NOMO-1 treated with dmso at 0.1 percent for 144 hours (cell line): ENCODE measurements around the gene RAB11B.
"Not testable (repeated sequence)": the region's sequence is repeated elsewhere in the genome, so short reads cannot be mapped to it uniquely, and the experiment has no call there.

Experiments used
- DNase-seq: peaks from one replicate; lab custom pipeline; 2025; ENCODE audit not compliant: unreplicated experiment; lab: John Stamatoyannopoulos, UW

The RAB11B gene

DNA sequence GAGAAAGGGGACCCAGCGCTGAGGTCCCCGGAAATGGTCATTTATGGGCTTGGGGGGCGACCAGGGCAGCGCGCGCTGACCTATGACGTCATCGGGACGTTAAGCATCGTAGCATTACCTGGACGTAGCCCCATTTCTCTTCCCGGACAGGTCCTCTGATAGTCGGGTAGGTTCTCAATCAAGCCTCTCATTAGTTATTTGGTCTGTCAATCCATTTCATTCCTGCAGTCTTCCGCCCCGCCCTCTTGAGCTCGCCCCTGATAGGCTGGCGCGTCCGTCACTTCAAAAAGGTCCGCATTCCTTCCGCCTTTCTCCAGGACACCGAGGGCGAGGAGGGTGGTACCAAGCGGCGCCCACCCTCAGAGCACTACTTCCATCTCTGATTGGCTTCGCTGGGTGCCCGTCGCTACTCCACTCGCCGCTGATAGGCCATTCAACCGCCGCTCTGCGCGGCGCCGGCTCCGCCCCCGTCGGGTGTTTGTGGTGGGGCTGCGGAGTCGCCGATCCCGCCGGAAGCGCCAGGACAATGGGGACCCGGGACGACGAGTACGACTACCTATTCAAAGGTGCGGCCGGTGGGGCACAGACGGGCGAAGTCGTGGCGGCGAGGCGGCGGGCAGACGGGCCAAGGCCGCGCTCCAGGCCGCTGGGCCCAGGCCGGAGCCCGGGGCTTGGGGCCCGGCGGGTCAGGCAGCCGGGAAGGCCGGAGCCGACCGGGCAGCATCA is at the start of gene RAB11B:
Gene RAB11B (plus strand): TSS at position 470 of the 726 bp plus-strand sequence. CDS start 57 bp downstream, at position 527.
- peak; percentile 99 for DNase-seq

DNA sequence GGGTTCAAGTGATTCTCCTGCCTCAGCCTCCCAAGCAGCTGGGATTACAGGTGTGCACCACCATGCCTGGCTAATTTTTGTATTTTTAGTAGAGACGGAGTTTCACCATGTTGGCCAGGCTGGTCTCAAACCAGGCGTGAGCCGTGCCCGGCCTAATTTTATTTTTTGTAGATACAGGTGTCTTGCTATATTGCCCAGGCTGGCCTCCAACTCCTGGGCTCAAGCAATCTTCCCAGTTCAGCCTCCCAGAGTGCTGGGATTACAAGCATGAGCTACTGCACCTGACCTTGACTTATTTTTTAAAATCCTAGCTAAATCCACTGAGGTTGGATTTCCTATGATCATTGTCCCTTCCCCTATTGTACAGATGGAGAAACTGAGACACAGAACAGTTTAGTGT is 48.7 kb upstream of the RAB11B start:
- DNase-seq = not testable (repeated sequence)

DNA sequence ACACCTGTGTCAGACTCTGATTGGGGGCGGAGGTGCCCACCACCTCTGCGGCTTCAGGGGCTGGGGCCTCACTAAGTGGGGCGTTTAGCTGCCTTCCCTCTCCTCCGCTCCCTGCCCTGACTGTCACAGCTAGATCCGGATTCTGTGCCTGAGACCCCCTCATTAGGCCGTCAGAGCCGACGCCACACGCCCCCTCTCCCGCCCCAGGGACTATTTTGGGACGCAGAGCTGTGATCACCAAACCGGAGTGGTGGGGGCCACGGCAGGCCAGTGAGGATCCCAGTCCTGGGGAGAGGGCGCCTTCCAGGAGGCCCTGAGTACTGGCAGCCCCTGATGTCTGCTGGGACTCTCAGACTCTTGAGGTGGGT is 47.9 kb upstream of the RAB11B start:
- DNase-seq = no peak

DNA sequence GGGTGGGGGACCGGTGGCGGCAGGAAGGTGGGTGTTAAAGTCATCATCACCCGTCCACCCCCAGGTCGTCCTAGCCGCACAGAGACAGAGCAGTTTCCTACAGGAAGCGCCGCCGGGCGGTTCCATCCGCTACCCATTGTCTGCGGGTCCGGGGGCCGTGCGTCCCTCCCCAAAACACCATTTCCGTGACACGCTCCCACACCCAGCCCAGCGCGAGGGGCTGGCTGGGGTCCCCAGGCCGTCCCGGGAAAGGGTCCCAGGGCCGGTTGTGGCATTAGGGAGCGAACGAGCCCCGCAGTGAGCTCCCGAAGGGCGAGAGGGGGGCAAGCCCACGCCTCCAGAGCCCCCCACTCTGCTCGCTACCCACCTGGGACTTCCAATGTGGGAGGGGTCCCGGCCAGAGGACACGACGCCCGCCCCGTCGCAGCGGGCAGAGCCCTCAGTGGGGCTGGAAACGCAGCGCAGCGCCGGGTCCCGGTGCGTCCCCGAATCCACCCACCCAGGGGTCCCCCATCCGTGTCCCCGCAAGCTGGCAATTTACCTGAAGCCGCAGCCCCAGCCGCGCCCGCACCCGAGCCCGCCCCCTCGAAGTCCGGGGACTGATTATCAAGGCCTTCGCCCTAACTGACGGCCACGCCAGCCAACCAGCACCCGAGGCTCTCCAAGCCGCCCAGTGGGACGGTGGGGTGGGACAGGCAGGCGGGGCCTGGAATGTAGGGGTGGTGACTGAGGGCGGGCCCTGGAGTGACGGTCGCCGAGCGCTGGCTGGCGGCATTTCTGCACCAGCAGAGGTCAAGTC is 47.3 kb upstream of the RAB11B start, which contains the start of gene KANK3:
Gene KANK3 (minus strand): TSS at position 579 of the 799 bp plus-strand sequence. CDS start 5,434 bp downstream, outside the sequence.
- peak; percentile 87 for DNase-seq

DNA sequence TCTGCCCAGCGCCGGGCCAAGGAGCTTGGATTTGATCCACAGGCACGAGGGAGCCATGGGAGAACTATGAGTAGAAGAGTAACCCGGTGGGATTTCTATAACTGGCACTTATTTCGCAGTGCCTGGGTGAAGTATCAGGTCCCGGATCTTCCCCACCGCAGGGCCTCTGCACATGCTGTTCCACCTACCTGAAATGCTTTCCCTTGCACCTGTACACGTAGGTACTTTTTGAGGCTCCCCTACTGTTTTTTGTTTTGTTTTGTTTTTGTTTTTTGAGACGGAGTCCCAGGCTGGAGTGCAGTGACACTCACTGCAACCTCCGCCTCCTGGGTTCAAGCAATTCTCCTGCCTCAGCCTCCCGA is 46.7 kb upstream of the RAB11B start:
- DNase-seq = no peak

DNA sequence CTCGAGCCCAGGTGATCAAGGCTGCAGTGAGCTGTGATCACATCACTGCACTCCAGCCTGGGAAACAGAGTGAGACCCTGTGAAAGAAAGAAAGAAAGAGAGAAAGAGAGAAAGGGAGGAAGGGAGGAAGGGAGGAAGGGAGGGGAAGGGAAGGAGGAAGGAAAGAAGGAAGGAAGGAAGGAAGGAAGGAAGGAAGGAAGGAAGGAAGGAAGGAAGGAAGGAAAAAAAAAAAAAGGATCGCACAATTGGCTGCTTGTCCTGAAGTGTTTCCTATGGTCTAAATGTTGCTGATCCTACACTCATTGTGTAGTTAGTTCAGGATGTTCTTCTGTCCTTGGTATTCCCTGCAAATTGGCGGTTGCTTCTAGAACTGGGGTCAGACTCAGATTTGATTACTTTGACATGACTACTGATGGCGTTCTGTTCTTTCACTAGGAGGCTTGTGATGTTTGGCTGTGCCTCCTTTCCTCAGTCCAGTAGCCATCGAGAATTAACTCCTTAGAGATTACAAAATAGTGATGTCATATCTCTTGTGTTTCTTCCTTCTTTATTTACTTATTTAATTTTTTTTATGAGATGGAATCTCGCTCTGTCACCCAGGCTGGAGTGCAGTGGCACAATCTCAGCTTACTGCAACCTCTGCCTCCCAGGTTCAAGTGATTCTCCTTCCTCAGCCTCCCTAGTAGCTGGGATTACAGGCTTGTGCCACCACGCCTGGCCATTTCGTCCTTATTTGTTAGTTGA is 40.4 kb upstream of the RAB11B start:
- DNase-seq = not testable (repeated sequence)

DNA sequence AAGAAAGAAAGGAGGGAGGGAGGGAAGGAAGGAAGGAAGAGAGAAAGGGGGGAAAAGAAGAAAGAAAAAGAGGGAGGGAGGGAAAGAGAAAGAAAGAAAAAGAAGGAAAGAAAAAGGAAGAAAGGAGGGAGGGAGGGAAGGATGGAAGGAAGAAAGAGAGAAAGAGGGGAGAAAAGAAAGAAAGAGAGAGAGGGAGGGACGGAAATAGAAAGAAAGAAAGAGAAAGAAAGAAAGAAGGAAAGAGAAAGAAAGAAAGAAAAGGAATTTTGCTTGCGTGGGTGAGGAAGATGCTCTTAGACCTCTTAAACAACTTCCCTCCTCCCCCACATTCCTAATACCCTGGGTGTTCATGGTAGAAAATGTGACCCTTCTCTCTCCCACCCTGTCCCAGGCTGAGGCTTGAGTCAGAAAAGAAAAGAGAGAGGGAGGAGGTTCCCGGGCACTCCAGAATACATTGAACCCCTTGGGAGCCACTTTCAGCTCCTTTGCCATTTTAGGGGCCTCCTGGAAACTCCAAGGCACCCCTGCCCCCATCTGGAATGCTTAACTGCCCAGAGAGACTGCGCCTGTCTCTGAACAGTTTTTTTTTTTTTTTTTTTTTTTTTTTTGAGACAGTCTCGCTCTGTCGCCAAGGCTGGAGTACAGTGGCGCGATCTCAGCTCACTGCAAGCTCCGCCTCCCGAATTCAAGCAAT is 37.9 kb upstream of the RAB11B start:
- DNase-seq = no peak

DNA sequence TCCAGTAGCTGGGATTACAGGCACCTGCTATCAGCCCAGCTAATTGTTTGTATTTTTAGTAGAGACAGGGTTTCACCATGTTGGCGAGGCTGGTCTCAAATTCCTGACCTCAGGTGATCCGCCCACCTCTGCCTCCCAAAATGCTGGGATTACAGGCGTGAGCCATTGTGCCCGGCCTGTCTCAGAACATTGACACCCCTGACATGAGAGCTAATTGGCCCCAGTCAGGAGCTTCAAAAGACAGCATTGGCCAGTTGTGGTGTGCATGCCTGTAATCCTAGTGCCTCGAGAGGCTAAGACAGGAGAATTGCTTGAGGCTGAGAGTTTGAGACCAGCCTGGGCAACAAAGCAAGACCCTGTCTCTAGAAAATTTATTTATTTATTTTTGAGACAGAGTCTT is 37.3 kb upstream of the RAB11B start:
- not testable (repeated sequence) for DNase-seq

DNA sequence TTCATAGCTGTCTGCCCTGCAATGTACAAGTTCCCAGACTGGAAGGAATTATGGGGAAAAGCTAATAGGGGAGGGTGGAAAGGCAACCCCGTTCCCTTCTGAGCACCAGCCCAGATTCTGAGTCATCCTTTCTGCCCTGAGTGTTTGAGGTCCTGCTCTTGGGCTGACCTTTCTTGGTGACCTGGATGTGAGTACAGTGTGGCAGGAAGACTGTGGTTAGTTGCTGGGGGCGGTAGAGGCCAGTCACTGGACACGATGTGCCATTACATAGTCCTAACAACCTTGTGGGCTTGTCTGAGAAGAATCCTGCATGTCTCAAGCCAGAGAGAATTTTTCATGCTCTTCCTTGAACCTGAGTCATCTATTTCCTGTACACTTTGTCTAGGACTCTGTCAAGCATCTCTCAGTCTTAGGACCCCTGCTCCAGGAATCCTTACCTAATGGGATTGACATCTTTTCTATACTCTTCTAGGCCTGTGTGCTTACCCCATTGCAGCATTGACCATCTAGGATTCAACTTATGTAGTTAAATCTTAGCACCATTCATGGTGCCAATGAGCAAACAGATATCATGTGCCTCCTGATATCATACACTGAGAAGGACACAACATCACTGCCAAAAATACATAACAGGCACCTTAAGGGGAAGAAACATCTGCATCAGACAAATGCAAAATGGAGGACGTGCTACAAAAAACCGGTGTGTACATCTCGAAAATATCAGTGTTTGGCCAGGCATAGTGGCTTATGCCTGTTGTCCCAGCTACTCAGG is 34.3 kb upstream of the RAB11B start:
- no peak for DNase-seq

DNA sequence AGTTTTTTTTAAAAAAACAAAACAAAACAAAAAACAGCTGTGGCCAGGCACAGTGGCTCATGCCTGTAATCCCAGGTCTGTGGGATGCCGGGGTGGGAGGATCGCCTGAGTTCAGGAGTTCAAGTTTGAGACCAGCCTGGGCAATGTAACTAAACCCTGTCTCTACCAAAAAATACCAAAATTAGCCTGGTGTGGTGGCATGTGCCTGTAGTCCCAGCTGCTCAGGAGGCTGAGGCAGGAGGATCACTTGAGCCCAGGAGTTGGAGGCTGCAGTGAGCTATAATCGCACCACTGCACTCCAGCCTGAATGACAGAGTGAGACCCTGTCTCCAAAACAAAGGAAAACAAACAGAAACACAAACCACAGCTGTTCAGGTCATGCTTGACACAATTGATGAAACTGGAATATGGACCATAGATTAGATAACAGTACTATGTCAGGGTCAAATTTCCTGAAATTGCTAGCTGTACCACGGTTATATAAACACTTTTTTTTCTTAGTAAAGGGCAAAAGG is 33.1 kb upstream of the RAB11B start:
- no peak for DNase-seq

DNA sequence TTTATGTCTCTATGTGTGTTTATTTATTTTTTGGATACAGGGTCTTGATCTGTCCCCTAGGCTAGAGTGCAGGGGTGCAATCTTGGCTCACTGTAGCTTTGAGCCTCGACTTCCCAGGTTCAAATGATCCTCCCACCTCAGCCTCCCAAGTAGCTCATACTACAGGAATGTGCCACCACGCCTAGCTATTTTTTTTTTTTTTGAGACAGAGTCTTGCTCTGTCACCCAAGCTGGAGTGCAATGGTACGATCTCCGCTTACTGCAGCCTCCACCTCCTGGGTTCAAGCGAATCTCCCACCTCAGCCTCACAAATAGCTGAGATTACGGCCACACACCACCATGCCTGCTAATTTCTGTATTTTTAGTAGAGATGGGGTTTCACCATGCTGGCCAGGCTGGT is 31.2 kb upstream of the RAB11B start:
- DNase-seq = no peak

DNA sequence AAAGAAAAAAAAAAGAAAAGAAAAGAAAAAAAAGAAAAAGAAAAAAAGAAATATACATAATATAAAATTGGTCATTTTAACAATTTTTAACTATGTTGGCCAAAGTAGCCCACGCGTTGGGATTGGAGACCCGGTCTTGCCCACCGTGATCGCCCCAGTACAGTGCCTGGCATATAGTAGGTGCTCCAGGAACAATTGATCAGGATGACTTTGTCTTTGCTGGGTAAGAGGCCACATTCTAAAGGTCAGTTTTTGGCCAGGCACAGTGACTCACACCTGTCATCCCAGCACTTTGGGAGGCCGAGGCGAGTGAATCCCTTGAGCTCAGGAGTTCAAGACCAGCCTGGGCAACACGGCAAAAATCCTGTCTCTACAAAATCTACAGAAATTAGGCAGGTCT is 30.0 kb upstream of the RAB11B start:
- DNase-seq = no peak

DNA sequence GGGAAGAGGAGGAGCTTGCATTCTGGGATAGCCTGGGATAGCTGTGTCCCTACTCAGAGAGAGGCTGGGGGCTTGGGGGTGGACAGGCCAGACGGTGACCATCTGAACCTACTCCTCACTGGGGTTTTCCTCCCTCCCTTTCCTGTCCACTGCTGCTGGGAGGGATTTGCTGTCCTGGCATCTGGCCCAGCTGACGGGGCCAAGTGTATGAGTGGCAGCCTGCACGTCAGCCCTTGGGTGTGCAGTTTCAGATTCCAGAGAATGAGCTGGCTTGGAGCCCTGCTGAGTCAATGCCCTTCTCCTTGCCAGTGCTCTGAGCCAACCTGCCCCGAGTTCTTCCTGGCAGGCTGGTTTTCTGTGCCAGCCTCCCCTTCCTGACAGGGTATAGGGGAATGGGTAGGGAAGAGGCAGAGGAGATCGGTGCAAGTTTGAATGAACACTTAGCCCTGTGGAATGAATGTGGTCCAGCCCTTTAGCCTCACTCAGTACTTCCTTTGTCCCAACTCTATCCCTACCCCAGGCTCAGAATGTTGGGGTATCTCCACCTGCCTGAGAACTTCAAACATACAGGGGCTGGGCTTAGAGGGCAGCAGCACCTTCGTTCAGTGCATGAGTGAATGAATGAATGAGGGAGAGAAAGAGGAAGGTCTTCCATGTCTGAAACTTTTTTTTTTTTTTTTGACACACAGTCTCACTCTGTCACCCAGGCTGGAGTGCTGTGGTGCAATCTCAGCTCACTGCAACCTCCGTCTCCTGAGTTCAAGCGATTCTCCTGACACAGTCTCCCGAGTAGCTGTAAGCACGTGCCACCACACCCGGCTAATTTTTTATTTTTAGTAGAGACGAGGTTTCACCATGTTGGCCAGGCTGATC is 28.0 kb upstream of the RAB11B start:
- no peak for DNase-seq

DNA sequence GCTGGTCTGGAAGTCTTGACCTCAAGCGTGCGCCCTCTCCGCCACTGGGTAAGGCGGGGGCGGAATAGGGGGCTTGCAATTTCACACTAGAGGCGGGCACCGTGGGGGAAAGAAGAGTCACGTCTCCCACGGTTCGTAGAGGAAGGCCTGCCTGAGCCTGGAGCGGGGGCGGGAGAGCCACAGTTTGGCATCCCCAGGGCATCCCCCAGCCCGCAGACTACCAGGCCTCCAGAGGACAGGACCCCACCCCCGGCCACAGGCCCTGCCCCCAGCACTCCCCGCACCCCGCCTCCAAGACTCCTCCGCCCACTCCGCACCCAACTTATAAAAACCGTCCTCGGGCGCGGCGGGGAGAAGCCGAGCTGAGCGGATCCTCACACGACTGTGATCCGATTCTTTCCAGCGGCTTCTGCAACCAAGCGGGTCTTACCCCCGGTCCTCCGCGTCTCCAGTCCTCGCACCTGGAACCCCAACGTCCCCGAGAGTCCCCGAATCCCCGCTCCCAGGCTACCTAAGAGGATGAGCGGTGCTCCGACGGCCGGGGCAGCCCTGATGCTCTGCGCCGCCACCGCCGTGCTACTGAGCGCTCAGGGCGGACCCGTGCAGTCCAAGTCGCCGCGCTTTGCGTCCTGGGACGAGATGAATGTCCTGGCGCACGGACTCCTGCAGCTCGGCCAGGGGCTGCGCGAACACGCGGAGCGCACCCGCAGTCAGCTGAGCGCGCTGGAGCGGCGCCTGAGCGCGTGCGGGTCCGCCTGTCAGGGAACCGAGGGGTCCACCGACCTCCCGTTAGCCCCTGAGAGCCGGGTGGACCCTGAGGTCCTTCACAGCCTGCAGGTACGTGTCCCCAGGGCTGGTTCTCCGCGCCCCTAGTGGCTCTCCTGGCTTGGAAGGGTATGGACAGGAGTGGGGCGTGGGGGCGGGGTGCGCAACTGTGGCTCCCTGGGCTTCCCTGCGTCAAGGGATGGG is 26.1 kb upstream of the RAB11B start, which contains the start of gene ANGPTL4:
Gene ANGPTL4 (plus strand): TSS at position 353 of the 969 bp plus-strand sequence. CDS start 167 bp downstream, at position 520.
- DNase-seq = no peak

DNA sequence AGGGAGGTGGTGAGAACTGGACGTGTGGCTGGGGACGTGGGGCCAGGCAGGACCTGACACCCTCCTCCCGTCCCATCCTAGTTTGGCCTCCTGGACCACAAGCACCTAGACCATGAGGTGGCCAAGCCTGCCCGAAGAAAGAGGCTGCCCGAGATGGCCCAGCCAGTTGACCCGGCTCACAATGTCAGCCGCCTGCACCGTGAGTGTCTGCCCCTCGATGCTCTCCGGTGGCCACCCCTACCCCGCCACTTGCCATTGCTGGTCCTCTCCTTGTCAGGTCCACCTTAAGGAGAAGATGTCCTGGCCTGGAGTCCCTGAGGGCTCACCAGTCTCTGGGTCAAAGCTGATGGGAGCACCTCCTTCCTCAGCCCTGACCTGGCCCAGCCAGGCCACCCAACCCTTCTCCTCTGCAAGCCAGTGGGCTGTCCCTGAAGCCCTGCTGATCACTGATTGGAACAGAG is 24.0 kb upstream of the RAB11B start:
- DNase-seq = no peak

DNA sequence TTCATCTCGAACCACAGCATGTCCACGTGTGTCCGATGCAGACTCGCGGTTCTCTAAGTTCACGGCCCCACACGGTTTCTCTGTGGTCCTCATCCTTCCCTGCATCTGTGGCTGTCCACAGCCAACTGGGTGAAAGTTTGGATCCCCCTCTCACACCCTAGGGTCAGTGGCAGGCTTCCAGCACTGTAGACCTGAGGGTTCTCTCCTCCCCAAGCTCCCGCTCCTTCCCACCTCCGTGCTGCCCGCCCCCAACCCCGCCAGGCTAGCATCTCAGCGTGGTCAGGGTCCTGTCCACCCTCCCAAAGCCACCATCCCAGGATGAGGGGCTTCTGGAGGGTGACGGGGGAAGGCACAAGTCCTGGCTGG is 23.2 kb upstream of the RAB11B start:
- DNase-seq = no peak

DNA sequence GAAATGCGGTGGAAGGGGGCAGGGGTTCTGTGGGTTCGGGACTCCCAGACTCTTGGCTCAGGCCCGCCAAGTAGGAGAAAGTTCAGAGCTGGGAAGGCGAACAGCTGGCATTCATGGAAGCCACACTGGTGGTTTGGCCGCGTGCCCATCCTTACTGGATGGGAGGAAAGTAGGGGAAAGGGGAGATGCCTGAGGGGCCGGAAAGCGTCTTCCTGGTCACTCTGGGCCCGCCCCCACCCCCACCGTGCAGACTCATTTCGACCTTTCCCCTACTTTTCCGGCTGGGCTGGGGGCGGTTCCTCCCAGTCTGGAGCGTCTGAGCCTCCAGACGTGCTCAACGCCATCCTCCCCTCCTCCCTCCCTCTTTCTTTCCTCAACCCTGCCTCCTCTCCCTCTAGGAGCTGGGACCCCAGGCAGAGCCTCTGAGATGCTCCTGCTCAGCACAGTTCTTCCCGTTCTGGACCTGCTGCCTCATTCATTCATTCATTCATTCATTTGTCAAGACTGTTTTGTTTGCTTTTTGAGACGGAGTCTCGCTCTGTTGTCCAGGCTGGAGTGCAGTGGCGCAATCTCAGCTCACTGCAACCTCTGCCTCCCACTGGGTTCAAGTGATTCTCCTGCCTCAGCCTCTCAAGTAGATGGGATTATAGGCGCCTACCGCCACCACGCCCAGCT is 22.7 kb upstream of the RAB11B start:
- DNase-seq = no peak
